ENCODE measurements around the gene TEF. TPM values are rescaled to one million over a fixed set of nuclear protein-coding genes. Genes with fewer than 3 reads are reported as not detected.

TEF gene, protein sequence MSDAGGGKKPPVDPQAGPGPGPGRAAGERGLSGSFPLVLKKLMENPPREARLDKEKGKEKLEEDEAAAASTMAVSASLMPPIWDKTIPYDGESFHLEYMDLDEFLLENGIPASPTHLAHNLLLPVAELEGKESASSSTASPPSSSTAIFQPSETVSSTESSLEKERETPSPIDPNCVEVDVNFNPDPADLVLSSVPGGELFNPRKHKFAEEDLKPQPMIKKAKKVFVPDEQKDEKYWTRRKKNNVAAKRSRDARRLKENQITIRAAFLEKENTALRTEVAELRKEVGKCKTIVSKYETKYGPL
- 0.80 to 1.5 TPM (median 1.2 TPM) in 5 replicates for total RNA-seq (2022; extraction: Qiagen RNA extraction; ENCODE audit: low read depth)

DNA sequence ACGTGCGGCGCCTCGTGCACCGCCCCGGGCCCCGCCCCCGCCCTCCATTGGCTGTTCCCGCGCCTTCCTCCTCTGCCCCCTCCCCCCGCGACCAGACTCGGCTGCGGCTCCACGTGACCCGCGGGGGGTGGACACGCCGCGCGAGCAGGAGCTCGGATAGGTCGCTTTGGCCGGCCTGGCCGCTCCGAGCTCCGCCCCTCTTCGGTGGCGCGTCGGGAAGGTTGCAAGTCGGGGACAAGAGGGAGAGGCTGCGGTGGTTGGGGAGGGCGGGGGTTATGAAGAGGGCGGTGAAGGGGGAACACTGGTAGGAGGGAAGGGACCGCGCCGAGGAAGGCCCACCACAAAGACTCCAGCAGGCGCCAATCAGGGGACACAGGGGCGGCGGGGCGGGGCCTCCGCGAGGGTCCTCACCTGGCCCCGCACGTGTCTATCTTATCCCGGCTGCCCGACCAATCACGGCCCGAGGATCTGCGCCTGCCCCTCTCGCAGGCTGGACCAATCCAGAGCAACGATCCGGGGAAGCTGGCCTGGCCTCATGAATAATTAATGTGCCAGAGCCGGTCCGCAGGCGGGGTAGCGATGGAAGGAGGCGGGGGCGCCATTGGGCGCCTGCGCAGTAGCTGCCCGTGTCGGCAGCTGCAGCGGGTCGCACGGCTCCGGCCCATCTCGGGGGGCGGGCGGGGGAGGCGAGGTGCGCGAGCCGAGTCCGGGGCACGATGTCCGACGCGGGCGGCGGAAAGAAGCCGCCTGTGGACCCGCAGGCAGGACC lies at the start of gene TEF:
TEF (plus strand) TSS at position 614 of the 769 bp plus-strand sequence; CDS start at position 717, 103 bp downstream.

GRCh38 chr22:41446639-41447434 lies 65.1 kb downstream of the TEF start, which contains the start of gene TOB2:
TOB2 (minus strand) TSS chr22:41446801; CDS start chr22:41437345, 9,456 bp downstream.

Other genes with a start within 250 kb of the TEF start
- gene L3MBTL2, start 176.6 kb upstream of the TEF start, total RNA-seq (2022; extraction: Qiagen RNA extraction; ENCODE audit: low read depth): 18.1 to 20.3 TPM (median 18.5 TPM) in 5 replicates
- not detected in 5 replicates for gene CHADL, start 141.0 kb upstream of the TEF start, total RNA-seq (2022; extraction: Qiagen RNA extraction; ENCODE audit: low read depth)
- gene RANGAP1, start 95.8 kb upstream of the TEF start, total RNA-seq (2022; extraction: Qiagen RNA extraction; ENCODE audit: low read depth): 68.6 to 88.5 TPM (median 87.4 TPM) in 5 replicates
- 18.6 to 24.5 TPM (median 23.7 TPM) in 5 replicates for gene ZC3H7B, start 80.4 kb upstream of the TEF start, total RNA-seq (2022; extraction: Qiagen RNA extraction; ENCODE audit: low read depth)
- 20.7 to 23.9 TPM (median 22.9 TPM) in 5 replicates for gene TOB2, start 64.9 kb downstream of the TEF start, total RNA-seq (2022; extraction: Qiagen RNA extraction; ENCODE audit: low read depth)
- gene PHF5A, start 86.8 kb downstream of the TEF start, total RNA-seq (2022; extraction: Qiagen RNA extraction; ENCODE audit: low read depth): 62.3 to 79.0 TPM (median 63.0 TPM) in 5 replicates
- 45.2 to 50.7 TPM (median 49.2 TPM) in 5 replicates for gene ACO2, start 87.2 kb downstream of the TEF start, total RNA-seq (2022; extraction: Qiagen RNA extraction; ENCODE audit: low read depth)
- 24.6 to 44.1 TPM (median 40.1 TPM) in 5 replicates for gene POLR3H, start 162.5 kb downstream of the TEF start, total RNA-seq (2022; extraction: Qiagen RNA extraction; ENCODE audit: low read depth)
- 2.2 to 3.6 TPM (median 2.6 TPM) in 5 replicates for gene CSDC2, start 179.1 kb downstream of the TEF start, total RNA-seq (2022; extraction: Qiagen RNA extraction; ENCODE audit: low read depth)
- 26.2 to 33.4 TPM (median 29.9 TPM) in 5 replicates for gene PMM1, start 207.9 kb downstream of the TEF start, total RNA-seq (2022; extraction: Qiagen RNA extraction; ENCODE audit: low read depth)
- gene DESI1, start 239.1 kb downstream of the TEF start, total RNA-seq (2022; extraction: Qiagen RNA extraction; ENCODE audit: low read depth): 14.4 to 17.3 TPM (median 16.4 TPM) in 5 replicates
- 289 to 324 TPM (median 313 TPM) in 5 replicates for gene XRCC6, start 239.4 kb downstream of the TEF start, total RNA-seq (2022; extraction: Qiagen RNA extraction; ENCODE audit: low read depth)

Measured in A549 treated with GW870086 at 1 μM for 4 hours (cell line).